ENCODE data around the gene LNX2.
"Not testable (repeated sequence)": the region's sequence is repeated elsewhere in the genome, so short reads cannot be mapped to it uniquely, and the experiment has no call there.

LNX2 gene

GRCh38 chr13:27636589-27637288 lies 16.4 kb upstream of the LNX2 start:
- DNase-seq: no peak

- DNase-seq: peak; percentile 85
These were observed 14.9 kb upstream of the LNX2 start for GRCh38 chr13:27635266-27635665.

- DNase-seq: no peak
These were observed 14.5 kb upstream of the LNX2 start for GRCh38 chr13:27634791-27635190.

GRCh38 chr13:27634231-27634630 lies 13.9 kb upstream of the LNX2 start:
- no peak for DNase-seq

GRCh38 chr13:27632648-27633047 lies 12.3 kb upstream of the LNX2 start:
- no peak for DNase-seq

- DNase-seq: no peak
These were observed 11.9 kb upstream of the LNX2 start for GRCh38 chr13:27632214-27632613.

- no peak for DNase-seq
These were observed 11.3 kb upstream of the LNX2 start for GRCh38 chr13:27631665-27632064.

GRCh38 chr13:27631156-27631555 lies 10.8 kb upstream of the LNX2 start:
- no peak for DNase-seq

GRCh38 chr13:27628766-27629165 lies 8.4 kb upstream of the LNX2 start:
- not testable (repeated sequence) for DNase-seq

GRCh38 chr13:27628081-27628480 lies 7.8 kb upstream of the LNX2 start:
- no peak for DNase-seq

GRCh38 chr13:27627380-27627779 lies 7.1 kb upstream of the LNX2 start:
- no peak for DNase-seq

GRCh38 chr13:27625839-27626238 lies 5.5 kb upstream of the LNX2 start:
- no peak for DNase-seq

- no peak for DNase-seq
These were observed 3.7 kb upstream of the LNX2 start for GRCh38 chr13:27624071-27624470.

GRCh38 chr13:27622881-27623280 lies 2.6 kb upstream of the LNX2 start:
- DNase-seq: peak; percentile 18

GRCh38 chr13:27622102-27622820 lies 1.9 kb upstream of the LNX2 start:
- no peak for DNase-seq

GRCh38 chr13:27621366-27622101 lies 1.2 kb upstream of the LNX2 start, which contains the start of gene POLR1D:
Gene POLR1D (plus strand): TSS chr13:27621892. CDS start chr13:27621984, 92 bp downstream.
- peak; percentile 65 for DNase-seq

- DNase-seq: no peak
These were observed 712 bp upstream of the LNX2 start for GRCh38 chr13:27621116-27621365.

- DNase-seq: no peak
These were observed 477 bp downstream of the LNX2 start for GRCh38 chr13:27619728-27620376.

- DNase-seq: no peak
These were observed 1.1 kb downstream of the LNX2 start for GRCh38 chr13:27619093-27619727.

- no peak for DNase-seq
These were observed 2.4 kb downstream of the LNX2 start for GRCh38 chr13:27617881-27618321.

- DNase-seq: no peak
These were observed 6.7 kb downstream of the LNX2 start for GRCh38 chr13:27613628-27614027.

GRCh38 chr13:27607125-27607524 lies 13.2 kb downstream of the LNX2 start:
- DNase-seq: peak; percentile 34

- peak; percentile 1 for DNase-seq
These were observed 14.6 kb downstream of the LNX2 start for GRCh38 chr13:27605610-27606200.
